Karpas-422 (cell line): Measurements from ENCODE around the gene MAP9. TPM values are rescaled to one million over a fixed set of nuclear protein-coding genes. Genes with fewer than 3 reads are reported as not detected.

ENCODE experiments used
- DNase-seq: peaks from one replicate; pipeline ENCODE4 v3.0.0-alpha.2; 2015
- H2AFZ ChIP-seq: fragments of 200-600 bp; sonication (generic); 2 replicates; pipeline ENCODE4 v1.6.1; 2014; ENCODE audit warnings: antibody characterized with exemption, low read length, mixed read lengths
- H3K27ac ChIP-seq: fragments of 200-600 bp; sonication (generic); 2 replicates; pipeline ENCODE4 v1.5.1; 2014; ENCODE audit warnings: mild to moderate bottlenecking, low read length, moderate library complexity
- H3K27me3 ChIP-seq: fragments of 200-600 bp; sonication (generic); 2 replicates; pipeline ENCODE4 v1.6.1; 2014; ENCODE audit warnings: low read length, mixed read lengths
- H3K36me3 ChIP-seq: fragments of 200-600 bp; sonication (generic); 2 replicates; pipeline ENCODE4 v1.6.1; 2014; ENCODE audit warnings: low read length, mixed read lengths; ENCODE audit not compliant: insufficient read depth
- H3K4me1 ChIP-seq: fragments of 200-600 bp; sonication (generic); 2 replicates; pipeline ENCODE4 v1.6.1; 2014; ENCODE audit warnings: mild to moderate bottlenecking, low read length, mixed read lengths
- H3K4me2 ChIP-seq: fragments of 200-600 bp; sonication (generic); 2 replicates; pipeline ENCODE4 v1.6.1; 2014; ENCODE audit warnings: low read length, low read depth, mild to moderate bottlenecking; ENCODE audit not compliant: poor library complexity, severe bottlenecking
- H3K4me3 ChIP-seq: fragments of 200-600 bp; sonication (generic); 2 replicates; pipeline ENCODE4 v1.5.1; 2014; ENCODE audit warnings: mild to moderate bottlenecking, antibody characterized with exemption, low read length, mixed read lengths
- H3K79me2 ChIP-seq: fragments of 200-600 bp; sonication (generic); 2 replicates; pipeline ENCODE4 v1.6.1; 2014; ENCODE audit warnings: mild to moderate bottlenecking, low read length, mixed read lengths
- H3K9ac ChIP-seq: fragments of 200-600 bp; sonication (generic); 2 replicates; pipeline ENCODE4 v1.6.0; 2014; ENCODE audit warnings: low read length
- H3K9me2 ChIP-seq: fragments of 200-600 bp; sonication (generic), shearing (Covaris generic); replicated peaks from 2 replicates; pipeline ENCODE4 v1.6.0; 2014; ENCODE audit warnings: mild to moderate bottlenecking, low read length, moderate library complexity; ENCODE audit not compliant: insufficient read depth
- H3K9me3 ChIP-seq: fragments of 300-700, 200-600 bp; sonication (generic); 2 replicates; pipeline ENCODE4 v1.6.1; 2014; ENCODE audit warnings: low read length, mixed read lengths
- H4K20me1 ChIP-seq: fragments of 200-600 bp; sonication (generic); 2 replicates; pipeline ENCODE4 v1.6.1; 2014; ENCODE audit warnings: mild to moderate bottlenecking, antibody characterized with exemption, low read length, low read depth; ENCODE audit not compliant: insufficient read depth
- total RNA-seq: library from RNA; depleted of rRNA; stranded (reverse); fragments of >200 nt; shearing (Covaris generic); gene quantifications from 2 replicates; pipeline ENCODE4 v1.2.3, GENCODE V29; 2014; ENCODE audit warnings: low replicate concordance

MAP9 gene
- total RNA-seq, 1 experiment from 2014 or later, result 57.4 TPM

DNA sequence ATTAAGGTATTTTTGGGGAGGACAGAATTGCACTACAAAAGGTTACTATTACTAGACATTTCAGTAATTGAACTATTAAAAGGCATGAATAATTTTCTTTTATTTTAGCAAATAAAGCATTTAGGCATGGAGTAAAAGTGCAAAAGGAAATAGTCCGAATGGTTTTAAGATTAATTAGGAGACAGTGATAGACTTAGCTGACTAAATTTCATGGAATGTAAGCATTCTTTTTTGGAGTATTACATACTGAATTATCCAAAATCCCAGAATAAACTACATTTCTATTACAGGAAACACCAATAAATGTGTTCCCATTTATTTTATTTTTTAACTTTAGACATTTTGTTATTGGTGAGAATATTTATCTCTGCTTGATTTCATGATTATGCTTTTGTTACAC, 30.7 kb upstream of the MAP9 start:
- Histone ChIP-seq H3K9me3 (no peaks in the 10 kb centered on the region), H3K27ac (no peak overlapping the region), H3K4me3 (no peak overlapping the region), H3K9me2 (no peaks in the 10 kb centered on the region), H3K27me3 (no peaks in the 10 kb centered on the region), H3K9ac (no peak overlapping the region), H2AFZ (no peak overlapping the region), H3K4me2 (no peak overlapping the region), H3K4me1 (peaks cover 55% of the 10 kb centered on the region), H4K20me1 (no peaks in the 10 kb centered on the region), H3K79me2 (no peaks in the 10 kb centered on the region), H3K36me3 (no peaks in the 10 kb centered on the region; the same call in 1 of the 2 replicates)
- no peak for DNase-seq

DNA sequence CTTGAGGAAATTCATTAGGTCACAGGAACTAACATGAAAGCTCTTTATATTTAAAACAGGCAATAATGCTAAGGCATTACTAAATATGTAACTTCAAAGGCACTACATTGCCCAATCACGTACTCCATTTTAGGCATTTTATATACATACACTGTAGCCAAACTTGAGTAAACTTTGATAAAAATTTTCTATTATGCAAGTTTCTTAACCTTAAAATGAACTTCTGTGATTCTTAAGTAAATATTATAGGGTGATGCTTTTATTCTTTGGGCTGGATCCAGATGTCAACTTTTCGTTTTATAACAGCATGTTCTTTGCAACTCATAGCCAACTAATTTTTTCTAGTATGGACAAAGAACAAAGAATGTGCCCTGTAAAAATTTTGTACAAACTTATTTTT, 28.3 kb upstream of the MAP9 start:
- Histone ChIP-seq H3K27me3 (no peaks in the 10 kb centered on the region), H3K4me3 (no peak overlapping the region), H4K20me1 (no peaks in the 10 kb centered on the region), H3K9me3 (no peaks in the 10 kb centered on the region), H3K9me2 (no peaks in the 10 kb centered on the region), H2AFZ (peak overlapping the region; percentile 68), H3K79me2 (no peaks in the 10 kb centered on the region), H3K9ac (no peak overlapping the region), H3K4me2 (peak overlapping the region; percentile 5), H3K27ac (0 out of 2 replicates have a peak overlapping the region, but pooled peaks have one; percentile 4), H3K36me3 (no peaks in the 10 kb centered on the region), H3K4me1 (peaks cover 45% of the 10 kb centered on the region)
- peak; percentile 61 for DNase-seq

DNA sequence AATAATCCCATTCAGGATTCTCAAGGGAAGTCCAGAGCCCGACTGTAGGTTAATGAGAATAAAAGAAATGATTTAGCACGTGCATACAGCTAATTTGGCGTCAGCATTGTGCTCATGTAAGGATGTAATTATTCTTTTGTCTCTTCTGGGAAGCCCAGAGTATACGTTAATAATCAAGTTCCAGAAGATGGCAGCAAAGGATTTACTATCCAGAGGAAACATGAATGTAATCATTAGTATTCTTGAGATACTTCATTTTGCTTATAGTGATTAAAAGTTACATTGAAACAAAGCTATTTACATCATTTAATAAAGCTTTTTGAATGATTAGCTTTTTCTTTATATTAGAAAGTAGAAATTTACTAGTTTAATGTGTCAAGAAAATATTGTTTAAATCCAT, 27.1 kb upstream of the MAP9 start:
- Histone ChIP-seq H3K9me2 (no peaks in the 10 kb centered on the region), H2AFZ (peak overlapping the region; percentile 45; the same call in 1 of the 2 replicates)

DNA sequence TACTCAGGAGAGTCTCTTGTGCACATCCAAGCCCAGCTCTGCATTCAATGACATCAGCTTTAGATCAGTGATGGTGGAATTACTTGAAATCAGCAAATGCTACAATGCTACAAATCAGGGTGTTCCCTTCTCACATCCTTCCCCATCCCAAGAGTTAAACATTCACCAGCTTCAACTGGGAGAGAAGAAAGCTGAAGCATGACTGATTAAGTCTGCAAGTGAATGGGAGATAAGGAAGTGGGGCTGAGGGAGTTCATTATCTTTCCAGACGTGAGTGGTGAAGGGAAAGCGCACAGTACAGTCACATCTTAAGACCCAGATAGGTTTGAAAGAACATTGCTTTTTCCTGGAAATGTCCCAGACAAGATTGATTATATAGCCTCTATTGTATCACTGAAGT, 26.2 kb upstream of the MAP9 start:
- Histone ChIP-seq H2AFZ (no peak overlapping the region), H4K20me1 (no peaks in the 10 kb centered on the region), H3K79me2 (no peaks in the 10 kb centered on the region)

More for the DNA sequence above, 27.1 kb upstream of the MAP9 start:
- DNase-seq, result peak; percentile 92
- Histone ChIP-seq H3K4me2 (peak overlapping the region; percentile 23), H3K27ac (no peak overlapping the region), H3K36me3 (no peaks in the 10 kb centered on the region), H3K4me1 (peaks cover 39% of the 10 kb centered on the region), H3K9me3 (no peaks in the 10 kb centered on the region), H3K4me3 (no peak overlapping the region), H4K20me1 (no peaks in the 10 kb centered on the region), H3K79me2 (no peaks in the 10 kb centered on the region), H3K9ac (no peak overlapping the region), H3K27me3 (no peaks in the 10 kb centered on the region)

DNA sequence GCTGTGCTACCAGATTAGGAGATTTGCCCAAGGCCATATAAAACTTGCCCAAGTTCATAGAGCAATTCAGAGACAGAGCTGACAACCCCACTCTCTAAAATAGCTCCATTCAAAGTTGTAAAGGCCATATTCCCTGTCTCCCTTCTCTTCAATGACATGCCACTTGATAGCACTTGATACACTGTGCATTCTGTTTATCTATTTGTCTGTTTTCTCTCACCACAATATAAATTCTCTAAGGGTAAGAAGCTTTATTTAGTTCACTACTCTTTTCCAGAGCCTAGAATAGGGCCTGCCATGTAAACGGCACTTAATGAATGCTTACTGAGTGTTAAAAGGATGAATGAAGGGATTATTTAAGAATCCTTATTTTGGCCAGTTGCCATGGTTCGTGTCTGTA, 24.1 kb upstream of the MAP9 start:
- H3K27me3 ChIP-seq, result no peaks in the 10 kb centered on the region
- no peak for DNase-seq
- H3K79me2 ChIP-seq, result no peaks in the 10 kb centered on the region

More for the DNA sequence above, 26.2 kb upstream of the MAP9 start:
- H3K27ac ChIP-seq, result no peak overlapping the region
- H3K9me2 ChIP-seq, result no peaks in the 10 kb centered on the region
- peaks cover 31% of the 10 kb centered on the region for H3K4me1 ChIP-seq
- H3K27me3 ChIP-seq, result no peaks in the 10 kb centered on the region
- no peak for DNase-seq
- H3K36me3 ChIP-seq, result no peaks in the 10 kb centered on the region
- no peaks in the 10 kb centered on the region for H3K9me3 ChIP-seq
- no peak overlapping the region for H3K4me2 ChIP-seq
- no peak overlapping the region for H3K9ac ChIP-seq
- H3K4me3 ChIP-seq, result no peak overlapping the region

DNA sequence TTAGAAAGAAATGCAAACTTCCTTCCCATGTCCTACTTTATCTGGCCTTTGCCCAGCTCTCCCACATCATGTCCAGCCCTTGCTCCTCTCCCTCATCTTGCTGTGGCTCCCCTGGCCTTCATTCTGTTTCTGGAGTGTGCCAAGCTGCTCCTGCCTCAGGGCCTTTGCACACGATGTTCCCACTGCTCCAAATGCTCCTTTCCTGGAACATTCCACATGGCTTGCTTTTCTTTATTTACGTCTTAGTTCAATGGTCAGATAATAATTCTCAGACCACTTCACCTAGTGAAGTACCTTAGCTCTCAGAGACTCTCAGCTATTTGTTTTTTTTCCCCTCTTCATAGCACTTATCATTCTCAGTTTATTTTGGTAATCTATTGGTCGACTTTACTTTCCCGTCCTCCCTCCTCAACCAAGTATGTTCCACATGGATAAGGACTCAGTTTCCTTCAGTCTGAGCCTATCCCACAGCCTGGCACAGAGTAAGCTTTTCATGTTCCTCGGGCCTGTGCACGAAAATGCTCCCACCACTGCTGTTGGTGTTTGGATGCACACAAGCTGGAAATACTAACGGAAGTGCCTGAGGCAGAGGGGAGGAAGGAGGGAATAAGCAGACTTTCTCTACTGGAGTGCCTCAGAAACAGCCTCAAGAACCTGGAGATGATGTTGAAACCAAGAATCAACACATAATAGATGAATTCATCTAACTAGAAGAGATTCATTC, 23.4 kb upstream of the MAP9 start:
- H3K27me3 ChIP-seq, result no peaks in the 10 kb centered on the region
- H3K9ac ChIP-seq, result no peak overlapping the region
- H3K79me2 ChIP-seq, result no peaks in the 10 kb centered on the region
- peaks cover 19% of the 10 kb centered on the region for H3K4me1 ChIP-seq
- no peak overlapping the region for H3K27ac ChIP-seq
- H3K36me3 ChIP-seq, result no peaks in the 10 kb centered on the region
- H2AFZ ChIP-seq, result peak overlapping the region; percentile 84; the same call in 1 of the 2 replicates
- DNase-seq, result no peak
- H4K20me1 ChIP-seq, result no peaks in the 10 kb centered on the region
- H3K9me3 ChIP-seq, result no peaks in the 10 kb centered on the region
- H3K4me3 ChIP-seq, result no peak overlapping the region
- H3K9me2 ChIP-seq, result no peaks in the 10 kb centered on the region
- no peak overlapping the region for H3K4me2 ChIP-seq

More for the DNA sequence above, 24.1 kb upstream of the MAP9 start:
- no peak overlapping the region for H3K4me2 ChIP-seq
- H3K4me1 ChIP-seq, result peaks cover 26% of the 10 kb centered on the region
- H3K9ac ChIP-seq, result no peak overlapping the region
- H3K4me3 ChIP-seq, result no peak overlapping the region
- H3K27ac ChIP-seq, result no peak overlapping the region
- no peaks in the 10 kb centered on the region for H4K20me1 ChIP-seq
- no peak overlapping the region for H2AFZ ChIP-seq
- H3K9me2 ChIP-seq, result no peaks in the 10 kb centered on the region
- H3K9me3 ChIP-seq, result no peaks in the 10 kb centered on the region
- no peaks in the 10 kb centered on the region for H3K36me3 ChIP-seq

DNA sequence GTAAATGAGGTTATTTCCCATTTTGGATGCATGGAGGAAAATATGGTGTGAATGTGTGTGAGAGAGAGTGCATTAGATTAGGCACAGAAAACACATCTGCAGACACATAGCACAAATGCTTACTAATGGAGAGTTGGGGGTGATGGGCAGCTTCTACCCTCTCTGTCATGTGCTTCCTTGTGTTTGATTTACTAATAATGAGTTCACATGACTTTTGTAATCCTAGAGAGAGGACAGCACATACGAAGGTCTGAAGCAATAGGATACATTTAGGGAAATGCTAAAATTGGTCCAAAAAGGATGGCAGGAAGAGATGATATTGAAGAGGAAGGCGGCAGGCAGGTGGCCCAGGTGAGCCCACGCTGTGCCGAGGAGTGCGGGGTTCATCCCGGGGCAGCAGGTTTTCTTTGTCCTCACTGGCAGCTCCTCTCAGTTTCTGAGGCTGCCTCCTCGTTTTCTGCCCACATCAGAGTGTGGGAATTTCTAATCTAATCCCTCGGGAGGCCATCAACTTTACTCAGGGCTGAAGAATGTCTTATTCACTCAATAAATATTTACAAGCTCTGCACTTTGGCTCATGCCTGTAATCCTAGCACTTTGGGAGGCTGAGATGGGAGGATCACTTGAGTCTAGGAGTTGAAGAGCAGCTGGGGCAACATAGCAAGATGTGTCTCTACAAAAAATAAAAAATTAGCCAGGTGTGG, 15.9 kb upstream of the MAP9 start:
- Histone ChIP-seq H3K9ac (no peak overlapping the region), H3K27me3 (0 out of 2 replicates have a peak, but pooled peaks cover 3% of the 10 kb centered on the region), H2AFZ (no peak overlapping the region), H3K4me3 (no peak overlapping the region), H3K79me2 (no peaks in the 10 kb centered on the region), H3K27ac (no peak overlapping the region), H3K9me2 (no peaks in the 10 kb centered on the region), H3K9me3 (no peaks in the 10 kb centered on the region), H3K4me1 (peaks cover 9% of the 10 kb centered on the region), H4K20me1 (no peaks in the 10 kb centered on the region), H3K4me2 (no peak overlapping the region), H3K36me3 (no peaks in the 10 kb centered on the region)
- DNase-seq, result no peak

DNA sequence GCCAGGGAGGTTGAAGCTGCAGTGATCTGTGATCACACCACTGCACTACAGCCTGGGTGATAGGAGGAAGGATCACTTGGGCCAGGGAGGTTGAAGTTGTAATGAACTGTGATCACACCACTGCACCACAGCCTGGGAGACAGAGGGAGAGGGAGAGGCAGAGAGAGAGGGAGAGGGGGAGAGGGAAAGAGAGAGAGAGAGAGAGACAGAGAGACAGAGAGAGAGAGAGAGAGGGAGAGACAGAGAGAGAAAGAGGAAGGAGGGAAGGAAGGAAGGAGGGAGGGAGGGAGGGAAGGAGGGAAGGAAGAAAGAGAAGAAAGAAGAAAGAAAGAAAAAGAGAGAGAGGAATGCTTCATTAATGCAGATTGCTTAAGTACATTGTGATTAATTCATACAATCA, 15.2 kb upstream of the MAP9 start:
- Histone ChIP-seq H3K9me3 (no peaks in the 10 kb centered on the region), H4K20me1 (no peaks in the 10 kb centered on the region), H2AFZ (no peak overlapping the region), H3K9ac (no peak overlapping the region), H3K36me3 (no peaks in the 10 kb centered on the region), H3K4me1 (peaks cover 9% of the 10 kb centered on the region), H3K4me2 (no peak overlapping the region), H3K27me3 (0 out of 2 replicates have a peak, but pooled peaks cover 3% of the 10 kb centered on the region), H3K4me3 (no peak overlapping the region), H3K79me2 (no peaks in the 10 kb centered on the region), H3K9me2 (no peaks in the 10 kb centered on the region), H3K27ac (no peak overlapping the region)
- DNase-seq, result no peak
